ENCODE measurements around the gene LASP1.

- TF ChIP-seq CTCF (IDR thresholded peaks at IDR 0.05) (no peak), ZFX (IDR thresholded peaks at IDR 0.05; ENCODE audit: borderline replicate concordance) (no peak)
These were observed 18.4 kb upstream of the LASP1 start for GRCh38 chr17:38851434-38851833.
